NCI-H2196 treated with DMSO at 0.1 percent for 48 hours (cell line): ENCODE measurements around the gene SEC63.

Source experiments
- DNase-seq: peaks from one replicate; lab custom pipeline; 2025; ENCODE audit not compliant: unreplicated experiment; lab: John Stamatoyannopoulos, UW

The SEC63 gene

DNA sequence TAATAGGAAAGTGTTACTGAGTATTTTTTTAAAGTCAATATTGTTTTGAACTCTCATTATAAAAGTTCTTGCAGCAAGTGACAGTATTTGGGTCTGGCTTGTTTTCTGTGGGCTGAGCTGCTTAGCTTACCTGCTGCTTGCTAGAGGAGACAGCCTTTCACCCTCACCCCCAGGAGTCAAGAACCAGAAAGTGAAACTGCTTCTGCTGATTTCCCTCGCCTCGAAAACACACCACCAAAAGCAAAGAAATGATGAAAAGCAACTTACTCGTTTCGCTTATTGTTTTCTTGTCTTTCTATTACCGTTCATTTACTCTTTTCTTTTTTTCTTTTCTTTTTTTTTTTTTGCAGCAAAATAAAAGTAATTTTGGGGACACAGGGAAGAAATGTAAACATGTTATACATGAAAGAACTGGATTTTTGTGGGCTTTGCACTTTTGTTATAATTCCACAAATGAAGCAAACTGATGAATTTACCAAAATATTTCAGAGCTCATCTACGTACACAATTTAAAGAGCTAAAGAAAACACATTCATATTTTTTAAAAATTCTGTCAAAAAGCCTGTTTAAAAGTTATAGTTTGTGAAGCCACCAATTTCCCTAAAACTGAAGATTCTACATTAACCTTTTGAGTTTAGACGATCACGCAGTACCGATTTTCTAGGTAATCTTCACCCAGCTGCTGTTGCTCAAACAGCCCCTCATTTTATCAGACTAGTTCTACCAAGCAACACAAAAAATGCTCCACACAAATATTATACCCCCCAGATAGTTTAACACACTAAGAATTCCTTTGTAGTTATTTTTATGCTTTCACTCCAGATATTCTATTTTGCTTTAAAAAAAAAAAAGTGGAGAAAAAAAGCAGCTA is 135.6 kb downstream of the SEC63 start:
- DNase-seq: no peak

DNA sequence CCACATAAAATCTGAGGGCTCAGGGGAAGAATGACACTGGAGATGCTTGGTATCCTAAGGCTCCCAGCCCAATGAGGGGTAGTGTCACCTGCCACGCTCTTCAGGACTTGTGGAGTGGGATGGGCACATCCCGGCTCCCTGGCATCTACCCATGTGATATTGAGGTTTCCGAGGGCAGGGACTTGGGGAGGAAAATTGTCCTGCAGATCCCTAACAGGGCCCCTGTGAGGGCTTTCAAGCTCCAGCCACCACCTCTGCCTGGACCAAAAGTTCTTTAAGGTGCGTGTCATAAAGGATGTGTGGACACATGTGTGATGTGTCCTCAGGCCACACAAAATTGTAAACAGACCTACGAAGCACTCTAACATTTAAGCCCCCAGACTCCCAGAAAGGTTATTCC is 136.4 kb downstream of the SEC63 start:
- no peak for DNase-seq

DNA sequence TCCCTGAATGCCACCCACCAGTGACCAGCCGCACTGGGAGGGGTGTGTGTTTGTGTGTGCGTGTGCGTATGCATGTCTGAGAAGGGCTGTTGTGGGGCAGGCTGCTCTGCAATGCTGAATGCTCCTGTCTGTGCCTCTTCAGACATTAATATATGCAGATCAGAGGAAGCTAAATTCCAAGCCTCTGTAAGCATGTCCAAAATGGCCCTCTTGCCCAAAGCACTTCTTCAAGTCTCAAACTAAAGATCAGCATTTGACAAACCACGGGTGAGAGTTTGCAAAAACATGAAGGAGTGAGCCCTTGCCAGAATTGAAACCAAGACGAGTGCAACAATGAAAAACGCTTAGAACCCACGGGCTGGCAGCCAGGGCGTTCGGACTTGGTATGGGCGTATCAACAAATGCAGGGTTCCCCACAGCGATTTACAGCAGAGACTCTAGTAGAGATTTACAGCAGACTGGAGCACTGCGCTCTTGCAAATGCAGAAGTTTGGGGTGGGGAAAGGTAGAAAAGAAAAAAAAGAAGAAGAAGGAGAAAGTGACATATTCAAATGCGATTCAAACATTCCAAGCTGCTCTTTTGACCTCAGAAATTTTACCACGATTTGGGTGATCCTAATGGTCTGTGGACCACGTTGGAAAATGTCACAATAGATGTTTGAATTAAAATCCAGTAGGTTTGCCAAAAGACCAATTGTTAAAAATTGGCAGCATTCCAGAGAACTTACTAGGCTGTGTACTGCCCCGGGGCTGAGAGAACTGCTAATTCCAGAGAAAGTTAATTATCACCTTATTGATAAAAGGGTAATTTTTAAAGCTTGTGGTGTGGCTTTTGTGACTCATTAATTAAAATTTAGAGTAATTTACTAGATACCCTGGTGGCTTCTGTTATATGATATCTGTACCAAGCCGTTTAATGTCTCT is 137.4 kb downstream of the SEC63 start:
- DNase-seq: no peak

DNA sequence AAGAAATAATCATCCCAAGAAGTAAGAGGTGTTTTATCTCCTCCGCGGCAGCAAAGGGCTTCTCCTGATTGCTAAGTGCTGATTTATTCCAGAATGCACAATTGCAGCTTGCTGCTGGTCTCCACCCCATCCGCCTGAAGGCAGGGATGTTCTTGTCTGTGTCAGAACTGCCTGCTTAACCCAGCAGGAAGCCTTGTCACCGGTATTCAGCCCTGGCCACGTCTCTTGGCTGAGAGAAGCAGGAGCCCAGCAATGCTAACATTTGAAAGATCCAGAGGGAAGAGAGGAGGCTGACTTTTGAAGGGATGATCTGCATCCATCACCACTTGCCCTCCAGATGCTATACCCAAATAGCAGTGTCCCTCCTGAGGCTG is 138.1 kb downstream of the SEC63 start:
- DNase-seq: no peak

GRCh38 chr6:107819217-107819616 is 138.8 kb downstream of the SEC63 start:
- DNase-seq: no peak

- no peak for DNase-seq
Observed at GRCh38 chr6:107818272-107818671, 139.7 kb downstream of the SEC63 start.

DNA sequence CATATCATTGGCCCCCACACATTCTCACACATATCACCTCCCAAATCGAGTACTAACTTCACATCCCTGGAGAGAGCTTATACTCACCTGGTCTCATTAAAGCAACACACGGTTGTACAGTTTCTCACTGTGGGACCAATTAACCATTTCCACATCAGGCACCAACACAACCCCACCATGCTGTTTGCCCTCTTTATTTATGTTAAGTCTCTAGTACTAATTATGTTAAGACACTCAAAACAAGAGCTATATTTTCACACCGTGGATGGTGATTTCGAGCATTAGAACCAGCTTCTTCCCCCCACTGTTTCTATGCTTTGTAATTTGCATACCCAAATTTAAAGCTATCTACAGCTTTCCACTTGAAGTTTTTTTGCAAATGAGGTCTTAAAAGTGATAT is 140.2 kb downstream of the SEC63 start:
- DNase-seq: no peak
